ENCODE measurements around the gene SH3YL1. TPM values are rescaled to one million over a fixed set of nuclear protein-coding genes. Genes with fewer than 3 reads are reported as not detected.

SH3YL1 gene
- total and polyA plus RNA-seq, 5 donors from 2014 or later, result 27.8 to 52.5 (median 40.6) TPM

- DNase-seq (no peak), ATAC-seq (ENCODE audit: low read depth in 2 of 2) (no peak)
- H3K9me3 Mint-ChIP-seq, result no peaks in the 10 kb centered on the region
- Histone ChIP-seq H3K4me1 (ENCODE audit: control insufficient read depth, insufficient read depth, low read length, poor library complexity, severe bottlenecking) (peaks cover 22% of the 10 kb centered on the region), H3K9me3 (ENCODE audit: control insufficient read depth in 2 of 2, low read length in 2 of 2) (no peaks in the 10 kb centered on the region), H3K27me3 (ENCODE audit: control insufficient read depth, insufficient read depth, low read length) (peaks cover 13% of the 10 kb centered on the region), H3K36me3 (ENCODE audit: control insufficient read depth, insufficient read depth, low read length) (peaks cover 14% of the 10 kb centered on the region), H3K27ac (ENCODE audit: insufficient read depth, low read length, poor library complexity, severe bottlenecking) (no peak overlapping the region), H3K4me3 (ENCODE audit: low read depth, low read length) (no peak overlapping the region)
- H3K27me3 Mint-ChIP-seq, result peaks cover 35% of the 10 kb centered on the region
- peaks cover 14% of the 10 kb centered on the region for H3K36me3 Mint-ChIP-seq
- H3K4me1 Mint-ChIP-seq, result peaks cover 0 to 12% (median 1%) of the 10 kb centered on the region in 4 donors
- H3K4me3 Mint-ChIP-seq, result peak overlapping the region in 2 of 4 donors; percentile 4 to 33
- no peak overlapping the region for H3K27ac Mint-ChIP-seq
These were observed 22.2 kb upstream of the SH3YL1 start for GRCh38 chr2:286035-286434.

DNA sequence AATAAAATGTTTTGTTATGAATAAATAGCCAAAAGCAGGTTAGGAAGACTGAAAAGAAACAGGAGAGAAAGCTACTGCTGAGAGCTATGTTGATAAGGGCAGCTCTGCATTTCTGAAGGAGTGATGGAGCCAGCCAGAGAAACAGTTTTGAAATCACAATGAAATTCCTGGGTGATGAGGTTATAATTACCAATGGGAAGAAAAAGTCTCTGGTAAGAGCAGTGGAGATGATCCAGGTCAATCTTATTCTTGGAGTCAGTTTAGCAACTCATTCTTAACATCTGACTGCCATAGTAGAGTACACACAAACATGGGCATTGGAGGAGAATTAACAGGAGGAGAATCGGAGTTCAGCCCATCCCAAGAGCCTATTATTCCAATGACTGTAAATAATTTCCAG is 21.7 kb upstream of the SH3YL1 start:
- ATAC-seq (ENCODE audit: low read depth in 2 of 2) (no peak), DNase-seq (no peak)
- H3K9me3 Mint-ChIP-seq, result no peaks in the 10 kb centered on the region
- H3K4me3 ChIP-seq (ENCODE audit: low read depth, low read length), result no peak overlapping the region
- H3K9me3 ChIP-seq (ENCODE audit: control insufficient read depth in 2 of 2, low read length in 2 of 2), result no peaks in the 10 kb centered on the region
- H3K4me3 Mint-ChIP-seq, result peak overlapping the region; percentile 4 to 38 (median 18)
- H3K27ac ChIP-seq (ENCODE audit: insufficient read depth, low read length, poor library complexity, severe bottlenecking), result no peak overlapping the region
- H3K27ac Mint-ChIP-seq, result no peak overlapping the region
- H3K4me1 ChIP-seq (ENCODE audit: control insufficient read depth, insufficient read depth, low read length, poor library complexity, severe bottlenecking), result peaks cover 22% of the 10 kb centered on the region
- H3K36me3 Mint-ChIP-seq, result peaks cover 18% of the 10 kb centered on the region
- H3K4me1 Mint-ChIP-seq, result peaks cover 0 to 12% (median 1%) of the 10 kb centered on the region in 4 donors
- peaks cover 19% of the 10 kb centered on the region for H3K36me3 ChIP-seq (ENCODE audit: control insufficient read depth, insufficient read depth, low read length)
- peaks cover 8% of the 10 kb centered on the region for H3K27me3 ChIP-seq (ENCODE audit: control insufficient read depth, insufficient read depth, low read length)
- H3K27me3 Mint-ChIP-seq, result peaks cover 30% of the 10 kb centered on the region

- Mint-ChIP-seq H3K4me3 (no peak overlapping the region), H3K27me3 (peaks cover 24% of the 10 kb centered on the region), H3K4me1 (peaks cover 0 to 10% (median under 1%) of the 10 kb centered on the region in 4 donors), H3K36me3 (peaks cover 19% of the 10 kb centered on the region), H3K9me3 (no peaks in the 10 kb centered on the region), H3K27ac (no peak overlapping the region)
- Histone ChIP-seq H3K9me3 (ENCODE audit: control insufficient read depth in 2 of 2, low read length in 2 of 2) (no peaks in the 10 kb centered on the region), H3K27ac (ENCODE audit: insufficient read depth, low read length, poor library complexity, severe bottlenecking) (no peak overlapping the region), H3K36me3 (ENCODE audit: control insufficient read depth, insufficient read depth, low read length) (peaks cover 24% of the 10 kb centered on the region), H3K4me3 (ENCODE audit: low read depth, low read length) (no peak overlapping the region), H3K27me3 (ENCODE audit: control insufficient read depth, insufficient read depth, low read length) (peaks cover 5% of the 10 kb centered on the region), H3K4me1 (ENCODE audit: control insufficient read depth, insufficient read depth, low read length, poor library complexity, severe bottlenecking) (peaks cover 19% of the 10 kb centered on the region)
- DNase-seq, result no peak
- no peak for ATAC-seq (ENCODE audit: low read depth in 2 of 2)
These were observed 21.2 kb upstream of the SH3YL1 start for GRCh38 chr2:284896-285492.

DNA sequence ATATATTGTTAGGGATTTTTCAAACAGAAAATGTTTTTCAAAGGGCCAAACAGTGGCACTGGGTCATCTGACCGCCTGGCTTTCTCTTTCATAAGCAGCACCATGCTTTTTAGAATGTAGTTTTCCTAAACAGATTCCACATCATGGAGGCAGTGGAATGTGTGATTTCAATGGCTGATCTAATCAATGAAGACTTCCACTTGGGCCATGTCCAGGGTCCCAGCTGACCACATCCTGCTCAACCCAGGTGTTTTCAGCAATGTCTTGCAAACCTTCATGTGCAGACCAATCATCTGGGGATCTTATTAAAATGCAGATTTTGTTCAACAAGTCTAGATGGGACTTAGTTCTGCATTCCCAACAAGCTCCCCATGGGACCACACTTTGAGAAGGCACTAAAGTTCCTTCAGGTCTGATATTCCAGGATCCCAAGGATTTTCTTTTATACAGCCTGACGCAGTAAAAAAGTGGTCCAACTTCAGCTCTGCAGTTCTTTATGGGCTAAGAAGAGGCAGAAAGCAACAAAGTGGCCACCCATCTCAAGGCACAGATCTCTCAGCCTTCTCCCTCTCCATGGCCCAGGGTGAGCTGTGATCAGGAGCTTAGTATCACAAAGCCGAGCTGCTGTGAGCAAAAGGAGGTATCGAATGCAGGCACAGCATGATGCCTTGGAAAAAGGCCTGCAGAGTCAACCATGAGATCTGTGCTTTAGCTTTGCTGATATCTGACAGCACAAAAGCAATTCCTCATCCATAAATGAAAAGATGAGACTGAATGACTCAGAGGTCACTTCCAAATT is 20.4 kb upstream of the SH3YL1 start:
- ATAC-seq (ENCODE audit: low read depth in 2 of 2), result no peak
- Mint-ChIP-seq H3K36me3 (peaks cover 19% of the 10 kb centered on the region), H3K9me3 (no peaks in the 10 kb centered on the region), H3K27ac (no peak overlapping the region), H3K4me3 (no peak overlapping the region), H3K27me3 (peaks cover 21% of the 10 kb centered on the region), H3K4me1 (peaks cover 0 to 5% (median 0%) of the 10 kb centered on the region in 4 donors)
- Histone ChIP-seq H3K27ac (ENCODE audit: insufficient read depth, low read length, poor library complexity, severe bottlenecking) (no peak overlapping the region), H3K4me3 (ENCODE audit: low read depth, low read length) (no peak overlapping the region), H3K4me1 (ENCODE audit: control insufficient read depth, insufficient read depth, low read length, poor library complexity, severe bottlenecking) (peaks cover 11% of the 10 kb centered on the region), H3K27me3 (ENCODE audit: control insufficient read depth, insufficient read depth, low read length) (peaks cover 4% of the 10 kb centered on the region), H3K36me3 (ENCODE audit: control insufficient read depth, insufficient read depth, low read length) (peaks cover 32% of the 10 kb centered on the region), H3K9me3 (ENCODE audit: control insufficient read depth in 2 of 2, low read length in 2 of 2) (no peaks in the 10 kb centered on the region)
- no peak for DNase-seq

DNA sequence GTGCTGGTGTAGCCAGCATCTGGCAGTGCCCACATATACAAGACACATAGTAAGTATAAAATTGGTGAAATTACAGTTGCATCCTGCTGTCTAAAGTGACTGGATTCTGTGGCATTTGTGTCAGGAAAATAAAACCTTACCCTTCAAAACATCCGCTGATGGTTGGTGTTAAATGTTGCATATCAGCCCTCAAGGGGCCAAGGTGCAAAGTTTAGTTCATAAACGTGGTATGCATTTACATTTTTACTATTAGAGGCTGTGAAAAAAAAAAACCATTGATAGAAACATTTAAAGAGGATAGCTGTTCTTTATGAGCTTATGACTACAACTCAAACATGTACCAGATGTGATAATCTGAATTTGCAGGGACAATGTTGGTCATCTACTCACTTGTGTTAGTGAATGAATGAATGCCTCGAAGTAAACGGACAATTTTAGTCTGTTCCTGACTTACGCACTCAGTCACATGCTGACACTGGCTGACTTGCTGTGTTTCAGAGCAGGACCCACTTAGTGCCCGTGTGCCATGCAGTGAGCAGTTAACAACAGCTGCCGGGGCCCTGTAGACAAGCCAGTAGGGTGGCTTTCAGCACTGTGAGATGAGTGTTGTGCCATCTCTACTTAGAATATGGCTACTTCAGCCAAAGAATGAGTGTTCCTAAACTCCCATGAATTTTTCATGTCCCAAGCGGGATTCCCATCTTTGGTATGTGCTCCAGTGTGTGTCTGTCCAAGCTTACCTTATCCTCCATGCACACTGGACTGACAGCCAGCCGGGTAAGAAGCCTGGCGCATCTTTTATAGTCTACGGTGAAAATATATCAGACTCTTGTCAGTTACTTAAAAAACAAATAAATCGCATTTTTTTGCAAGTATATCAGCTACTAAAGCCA is 18.8 kb upstream of the SH3YL1 start:
- H3K27ac Mint-ChIP-seq, result no peak overlapping the region
- no peaks in the 10 kb centered on the region for H3K9me3 Mint-ChIP-seq
- DNase-seq (no peak), ATAC-seq (ENCODE audit: low read depth in 2 of 2) (no peak)
- H3K36me3 ChIP-seq (ENCODE audit: control insufficient read depth, insufficient read depth, low read length), result peaks cover 48% of the 10 kb centered on the region
- no peak overlapping the region for H3K27ac ChIP-seq (ENCODE audit: insufficient read depth, low read length, poor library complexity, severe bottlenecking)
- H3K27me3 ChIP-seq (ENCODE audit: control insufficient read depth, insufficient read depth, low read length), result peaks cover 4% of the 10 kb centered on the region
- H3K27me3 Mint-ChIP-seq, result peaks cover 21% of the 10 kb centered on the region
- H3K4me1 Mint-ChIP-seq, result peaks cover 0 to 5% (median 0%) of the 10 kb centered on the region in 4 donors
- no peak overlapping the region for H3K4me3 Mint-ChIP-seq
- peaks cover 6% of the 10 kb centered on the region for H3K4me1 ChIP-seq (ENCODE audit: control insufficient read depth, insufficient read depth, low read length, poor library complexity, severe bottlenecking)
- H3K36me3 Mint-ChIP-seq, result peaks cover 32% of the 10 kb centered on the region
- no peaks in the 10 kb centered on the region for H3K9me3 ChIP-seq (ENCODE audit: control insufficient read depth in 2 of 2, low read length in 2 of 2)
- H3K4me3 ChIP-seq (ENCODE audit: low read depth, low read length), result no peak overlapping the region

DNA sequence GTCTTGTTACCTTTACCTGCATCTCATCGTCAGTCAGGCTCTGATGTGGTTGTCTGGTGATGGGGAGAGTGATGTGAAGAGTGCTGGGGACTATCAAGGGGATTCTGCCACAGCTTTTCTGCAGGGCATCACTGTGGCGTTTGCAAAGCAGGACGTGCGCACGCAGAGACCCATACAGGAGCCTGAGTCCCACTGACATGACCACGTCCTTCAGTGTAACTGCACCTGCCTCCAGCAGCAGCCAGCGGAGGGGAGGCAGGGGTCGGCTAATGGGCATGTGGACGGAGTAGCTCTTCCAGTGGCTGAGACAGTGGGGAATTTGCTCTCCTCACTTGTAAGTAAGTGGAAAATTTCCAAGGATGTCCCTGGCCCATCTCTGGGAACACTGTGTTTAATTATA is 17.5 kb upstream of the SH3YL1 start:
- H3K27ac ChIP-seq (ENCODE audit: insufficient read depth, low read length, poor library complexity, severe bottlenecking), result no peak overlapping the region
- no peak for ATAC-seq (ENCODE audit: low read depth in 2 of 2)
- DNase-seq, result no peak
- Mint-ChIP-seq H3K27me3 (peaks cover 12% of the 10 kb centered on the region), H3K4me3 (no peak overlapping the region), H3K9me3 (no peaks in the 10 kb centered on the region), H3K36me3 (peaks cover 40% of the 10 kb centered on the region), H3K27ac (no peak overlapping the region), H3K4me1 (peaks cover 0 to 2% (median 0%) of the 10 kb centered on the region in 4 donors)
- H3K9me3 ChIP-seq (ENCODE audit: control insufficient read depth in 2 of 2, low read length in 2 of 2), result no peaks in the 10 kb centered on the region
- H3K4me3 ChIP-seq (ENCODE audit: low read depth, low read length), result no peak overlapping the region
- peaks cover 59% of the 10 kb centered on the region for H3K36me3 ChIP-seq (ENCODE audit: control insufficient read depth, insufficient read depth, low read length)
- no peaks in the 10 kb centered on the region for H3K4me1 ChIP-seq (ENCODE audit: control insufficient read depth, insufficient read depth, low read length, poor library complexity, severe bottlenecking)
- no peaks in the 10 kb centered on the region for H3K27me3 ChIP-seq (ENCODE audit: control insufficient read depth, insufficient read depth, low read length)

GRCh38 chr2:280650-281110 is 16.8 kb upstream of the SH3YL1 start:
- Mint-ChIP-seq H3K27me3 (peaks cover 5% of the 10 kb centered on the region), H3K36me3 (peaks cover 41% of the 10 kb centered on the region)
- no peak for ATAC-seq (ENCODE audit: low read depth in 2 of 2)

More at GRCh38 chr2:280650-281110, 16.8 kb upstream of the SH3YL1 start:
- Histone ChIP-seq H3K27me3 (ENCODE audit: control insufficient read depth, insufficient read depth, low read length) (no peaks in the 10 kb centered on the region), H3K4me3 (ENCODE audit: low read depth, low read length) (no peak overlapping the region), H3K4me1 (ENCODE audit: control insufficient read depth, insufficient read depth, low read length, poor library complexity, severe bottlenecking) (no peaks in the 10 kb centered on the region), H3K27ac (ENCODE audit: insufficient read depth, low read length, poor library complexity, severe bottlenecking) (no peak overlapping the region), H3K36me3 (ENCODE audit: control insufficient read depth, insufficient read depth, low read length) (peaks cover 65% of the 10 kb centered on the region), H3K9me3 (ENCODE audit: control insufficient read depth in 2 of 2, low read length in 2 of 2) (no peaks in the 10 kb centered on the region)
- H3K27ac Mint-ChIP-seq, result no peak overlapping the region
- H3K4me3 Mint-ChIP-seq, result no peak overlapping the region
- no peaks in the 10 kb centered on the region for H3K9me3 Mint-ChIP-seq
- no peak for DNase-seq
- H3K4me1 Mint-ChIP-seq, result no peaks in the 10 kb centered on the region

Data from CD4-positive, CD25-positive, alpha-beta regulatory T cell (primary cell).